GM19324 (cell line): Measurements from ENCODE around the gene CUL1.

Experiments
- ATAC-seq: cut with Tn5 transposase; IDR thresholded peaks from one replicate; pipeline ENCODE4 v1.9.1; 2021; ENCODE audit warnings: mild to moderate bottlenecking, moderate library complexity; ENCODE audit not compliant: unreplicated experiment, low FRiP score

Gene CUL1

GRCh38 chr7:148698397-148699023, at the start of gene CUL1:
CUL1 (plus strand) TSS chr7:148698903; CDS start chr7:148730123, 31,220 bp downstream.
- peak; percentile 84 for ATAC-seq

GRCh38 chr7:148650232-148650858, 48.4 kb upstream of the CUL1 start:
- no peak for ATAC-seq

- no peak for ATAC-seq
Measured at GRCh38 chr7:148652773-148653172, 45.9 kb upstream of the CUL1 start.

- no peak for ATAC-seq
Measured at GRCh38 chr7:148657929-148658328, 40.8 kb upstream of the CUL1 start.

GRCh38 chr7:148661471-148661870, 37.2 kb upstream of the CUL1 start:
- ATAC-seq, result no peak

GRCh38 chr7:148662646-148663045, 36.1 kb upstream of the CUL1 start:
- no peak for ATAC-seq

- no peak for ATAC-seq
Measured at GRCh38 chr7:148664324-148664723, 34.4 kb upstream of the CUL1 start.

- ATAC-seq, result no peak
Measured at GRCh38 chr7:148665221-148665620, 33.5 kb upstream of the CUL1 start.

GRCh38 chr7:148669927-148670326, 28.8 kb upstream of the CUL1 start:
- ATAC-seq, result no peak

- ATAC-seq, result no peak
Measured at GRCh38 chr7:148670374-148670773, 28.3 kb upstream of the CUL1 start.

GRCh38 chr7:148670807-148671206, 27.9 kb upstream of the CUL1 start:
- ATAC-seq, result no peak

GRCh38 chr7:148672041-148672440, 26.7 kb upstream of the CUL1 start:
- no peak for ATAC-seq

- ATAC-seq, result no peak
Measured at GRCh38 chr7:148674689-148675088, 24.0 kb upstream of the CUL1 start.

GRCh38 chr7:148676291-148676690, 22.4 kb upstream of the CUL1 start:
- ATAC-seq, result no peak

- no peak for ATAC-seq
Measured at GRCh38 chr7:148681821-148682220, 16.9 kb upstream of the CUL1 start.

GRCh38 chr7:148684289-148684830, 14.3 kb upstream of the CUL1 start:
- no peak for ATAC-seq

- no peak for ATAC-seq
Measured at GRCh38 chr7:148686312-148686937, 12.3 kb upstream of the CUL1 start.

GRCh38 chr7:148687555-148687954, 11.1 kb upstream of the CUL1 start:
- no peak for ATAC-seq

GRCh38 chr7:148688526-148688925, 10.2 kb upstream of the CUL1 start:
- no peak for ATAC-seq

GRCh38 chr7:148693651-148694050, 5.1 kb upstream of the CUL1 start:
- no peak for ATAC-seq

- no peak for ATAC-seq
Measured at GRCh38 chr7:148694631-148695030, 4.1 kb upstream of the CUL1 start.

GRCh38 chr7:148695953-148696352, 2.8 kb upstream of the CUL1 start:
- ATAC-seq, result no peak
